NCI-H69 (cell line): ENCODE results near the gene GRIK4.
"Not testable (repeated sequence)": the region's sequence is repeated elsewhere in the genome, so short reads cannot be mapped to it uniquely, and the experiment has no call there.

Experiments used
- DNase-seq: peaks from one replicate; lab custom pipeline; 2025; lab: John Stamatoyannopoulos, UW

GRIK4 gene

GRCh38 chr11:120746376-120746775 is 234.8 kb downstream of the GRIK4 start:
- no peak for DNase-seq

GRCh38 chr11:120746836-120747609 is 235.5 kb downstream of the GRIK4 start:
- DNase-seq: peak; percentile 89

GRCh38 chr11:120747850-120748814 is 236.6 kb downstream of the GRIK4 start:
- peak; percentile 92 for DNase-seq

GRCh38 chr11:120749395-120749794 is 237.8 kb downstream of the GRIK4 start:
- peak; percentile 74 for DNase-seq

- DNase-seq: peak; percentile 31
These were observed 239.3 kb downstream of the GRIK4 start for GRCh38 chr11:120750647-120751549.

- peak; percentile 31 for DNase-seq
These were observed 240.0 kb downstream of the GRIK4 start for GRCh38 chr11:120751550-120751949.

GRCh38 chr11:120752668-120753067 is 241.1 kb downstream of the GRIK4 start:
- peak; percentile 94 for DNase-seq

- DNase-seq: peak; percentile 75
These were observed 245.4 kb downstream of the GRIK4 start for GRCh38 chr11:120756931-120757330.

GRCh38 chr11:120759046-120759445 is 247.5 kb downstream of the GRIK4 start:
- DNase-seq: peak; percentile 41

GRCh38 chr11:120765710-120766109 is 254.2 kb downstream of the GRIK4 start:
- not testable (repeated sequence) for DNase-seq

GRCh38 chr11:120766318-120766717 is 254.8 kb downstream of the GRIK4 start:
- no peak for DNase-seq

GRCh38 chr11:120768949-120769348 is 257.4 kb downstream of the GRIK4 start:
- no peak for DNase-seq

GRCh38 chr11:120769906-120770305 is 258.4 kb downstream of the GRIK4 start:
- no peak for DNase-seq

GRCh38 chr11:120771551-120772060 is 260.1 kb downstream of the GRIK4 start:
- DNase-seq: no peak

GRCh38 chr11:120773501-120774031 is 262.0 kb downstream of the GRIK4 start:
- no peak for DNase-seq

GRCh38 chr11:120774591-120775386 is 263.2 kb downstream of the GRIK4 start:
- DNase-seq: no peak

GRCh38 chr11:120775986-120776951 is 264.7 kb downstream of the GRIK4 start:
- DNase-seq: no peak

GRCh38 chr11:120778685-120779490 is 267.3 kb downstream of the GRIK4 start:
- DNase-seq: no peak
